Neural cell (in vitro differentiated cells): Measurements from ENCODE around the gene IKZF2.

ENCODE experiments used
- CTCF ChIP-seq: fragments of 450-650 bp; IDR thresholded peaks from 2 replicates; pipeline ENCODE4 v1.5.1; 2014; ENCODE audit warnings: antibody characterized with exemption, mild to moderate bottlenecking, moderate library complexity; ENCODE audit not compliant: poor library complexity, severe bottlenecking
- EP300 ChIP-seq: fragments of 450-650 bp; conservative IDR thresholded peaks from 2 replicates; pipeline ENCODE4 v1.6.1; 2014; ENCODE audit warnings: antibody characterized with exemption, mild to moderate bottlenecking, moderate library complexity; ENCODE audit not compliant: poor library complexity, severe bottlenecking
- EZH2 ChIP-seq: fragments of 200-600, 300-800 bp; shearing (Covaris generic), sonication (generic); IDR thresholded peaks from 2 replicates; pipeline ENCODE4 v1.6.1; 2014; ENCODE audit warnings: antibody characterized with exemption, low read length, borderline replicate concordance, mild to moderate bottlenecking; ENCODE audit not compliant: insufficient read depth, poor library complexity, severe bottlenecking
- POLR2AphosphoS5 ChIP-seq: IDR thresholded peaks from 2 replicates; pipeline ENCODE4 v1.6.1; 2012
- RAD21 ChIP-seq: fragments of 450-650 bp; conservative IDR thresholded peaks from 2 replicates; pipeline ENCODE4 v1.6.1; 2014; ENCODE audit warnings: antibody characterized with exemption, mild to moderate bottlenecking, moderate library complexity
- REST ChIP-seq: IDR thresholded peaks from 2 replicates; pipeline ENCODE4 v1.6.1; 2012; ENCODE audit warnings: borderline replicate concordance
- TAF1 ChIP-seq: IDR thresholded peaks from 2 replicates; pipeline ENCODE4 v1.6.1; 2012; ENCODE audit warnings: low read depth

- TF ChIP-seq POLR2AphosphoS5 (no peak), CTCF (no peak), EZH2 (no peak), TAF1 (no peak), EP300 (no peak), RAD21 (no peak), REST (no peak)
Measured at GRCh38 chr2:213078686-213079085, 72.7 kb downstream of the IKZF2 start.
